Measurements from ENCODE around the gene GGTA1. TPM values are rescaled to one million over a fixed set of nuclear protein-coding genes. Genes with fewer than 3 reads are reported as not detected.

The GGTA1 gene
- total RNA-seq, 1 experiment from 2014 or later, result not detected

DNA sequence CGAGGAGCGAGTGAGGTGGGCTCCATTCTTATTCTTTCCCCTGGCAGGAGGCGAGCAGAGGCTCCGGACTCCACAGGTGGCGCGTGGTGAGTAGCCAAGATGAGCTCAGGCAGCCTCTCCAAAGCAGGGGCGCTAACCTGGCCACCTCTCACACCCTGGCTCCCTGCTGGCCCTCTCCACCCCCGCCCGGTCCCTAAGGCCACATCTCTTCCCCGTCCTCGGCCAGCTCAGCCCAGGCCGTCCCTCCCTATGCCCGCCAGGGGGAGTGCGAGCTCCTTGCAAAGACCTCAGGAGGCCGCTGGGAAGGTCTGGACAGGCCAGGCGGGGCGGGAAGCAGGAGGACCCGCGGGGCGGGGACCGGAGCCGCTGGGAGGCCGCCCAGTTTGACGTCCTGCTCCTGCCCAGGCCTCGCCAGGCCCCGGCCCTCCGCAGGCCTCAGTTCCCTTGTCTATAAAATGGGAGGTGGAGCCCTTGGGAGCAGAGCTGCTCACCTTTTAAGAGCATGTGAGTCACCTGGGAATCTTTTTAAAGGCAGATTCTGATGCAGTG lies 46.3 kb upstream of the GGTA1 start (continued):
- TF ChIP-seq, protein P1, sequence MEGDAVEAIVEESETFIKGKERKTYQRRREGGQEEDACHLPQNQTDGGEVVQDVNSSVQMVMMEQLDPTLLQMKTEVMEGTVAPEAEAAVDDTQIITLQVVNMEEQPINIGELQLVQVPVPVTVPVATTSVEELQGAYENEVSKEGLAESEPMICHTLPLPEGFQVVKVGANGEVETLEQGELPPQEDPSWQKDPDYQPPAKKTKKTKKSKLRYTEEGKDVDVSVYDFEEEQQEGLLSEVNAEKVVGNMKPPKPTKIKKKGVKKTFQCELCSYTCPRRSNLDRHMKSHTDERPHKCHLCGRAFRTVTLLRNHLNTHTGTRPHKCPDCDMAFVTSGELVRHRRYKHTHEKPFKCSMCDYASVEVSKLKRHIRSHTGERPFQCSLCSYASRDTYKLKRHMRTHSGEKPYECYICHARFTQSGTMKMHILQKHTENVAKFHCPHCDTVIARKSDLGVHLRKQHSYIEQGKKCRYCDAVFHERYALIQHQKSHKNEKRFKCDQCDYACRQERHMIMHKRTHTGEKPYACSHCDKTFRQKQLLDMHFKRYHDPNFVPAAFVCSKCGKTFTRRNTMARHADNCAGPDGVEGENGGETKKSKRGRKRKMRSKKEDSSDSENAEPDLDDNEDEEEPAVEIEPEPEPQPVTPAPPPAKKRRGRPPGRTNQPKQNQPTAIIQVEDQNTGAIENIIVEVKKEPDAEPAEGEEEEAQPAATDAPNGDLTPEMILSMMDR (IDR thresholded peaks at IDR 0.05 in 2 of 3, conservative IDR thresholded peaks at IDR 0.05 in 1 of 3; ENCODE audit: borderline replicate concordance in 1 of 3, insufficient read depth in 1 of 3, low read depth in 2 of 3, low read length in 2 of 3), result peak; percentile 94 to 96 (median 95)

DNA sequence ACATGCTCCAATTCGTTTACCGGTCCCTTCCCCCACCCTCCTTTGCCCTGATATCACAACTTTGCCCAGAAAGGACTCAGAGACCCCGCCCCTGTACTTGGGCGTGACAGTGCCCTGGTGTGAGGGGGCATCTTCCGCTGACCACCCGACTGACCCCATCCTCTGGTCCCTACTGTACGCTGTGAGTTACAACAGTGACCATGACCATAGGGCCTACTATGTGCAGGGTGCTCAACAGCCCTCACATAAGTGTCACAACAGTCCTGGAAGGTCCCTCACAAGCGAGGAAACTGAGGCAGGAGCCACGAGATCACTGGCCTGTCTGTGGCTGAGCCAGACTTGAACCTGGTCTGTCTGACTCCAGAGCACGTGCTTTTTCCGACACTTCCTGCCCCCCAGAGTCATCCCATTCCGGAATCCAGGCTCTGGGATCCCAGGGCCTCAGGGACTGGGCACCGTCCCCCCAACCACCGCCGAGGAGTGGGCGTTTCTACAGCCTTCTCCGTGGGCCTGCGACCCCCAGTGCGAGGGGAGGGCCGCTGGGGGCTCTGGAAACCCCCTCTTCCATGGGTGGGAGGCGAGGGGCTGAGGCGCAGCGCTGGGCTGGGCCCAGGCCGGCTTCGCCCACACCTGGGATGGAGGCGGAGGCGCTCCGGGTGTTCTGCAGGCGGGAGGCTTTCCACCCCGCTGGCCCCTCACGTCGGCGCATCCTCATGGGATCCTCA lies 45.7 kb upstream of the GGTA1 start:
- Histone ChIP-seq H3K27me3 (ENCODE audit: insufficient read depth, low read length) (no peaks in the 10 kb centered on the region), H3K79me2 (ENCODE audit: insufficient read depth, low read length) (no peaks in the 10 kb centered on the region), H3K9me3 (ENCODE audit: control insufficient read depth in 1 of 2, insufficient read depth in 1 of 2, low read depth in 1 of 2, low read length in 2 of 2) (no peaks in the 10 kb centered on the region), H3K9me2 (ENCODE audit: insufficient read depth) (no peaks in the 10 kb centered on the region), H4K20me1 (ENCODE audit: insufficient read depth) (no peaks in the 10 kb centered on the region), H3K4me3 (replicated peaks in 1 of 2; ENCODE audit: low read depth in 1 of 2, low read length in 2 of 2) (no peak overlapping the region), H3K9ac (ENCODE audit: low read length) (no peak overlapping the region), H3K4me2 (ENCODE audit: low read length) (peak overlapping the region; percentile 72), H2AFZ (ENCODE audit: low read depth, low read length, poor library complexity, severe bottlenecking) (no peak overlapping the region), H3K36me3 (ENCODE audit: control insufficient read depth in 1 of 2, insufficient read depth in 2 of 2, low read length in 2 of 2) (no peaks in the 10 kb centered on the region), H3K4me1 (ENCODE audit: control insufficient read depth in 1 of 2, insufficient read depth in 2 of 2, low read length in 2 of 2) (peaks cover 3 to 22% of the 10 kb centered on the region in 2 experiments; a peak in 3 of 4 replicates), H3K27ac (ENCODE audit: low read depth, low read length) (no peak overlapping the region; the same call in 1 of the 2 replicates)
- no TSS peak for BruUV-seq (replicated peaks)
- intact Hi-C loops (cut with micrococcal nuclease), result loop anchor here (5.0 to 10.0 kb wide), 2 partner anchors 52 to 549 kb away; partner anchors contain the start of gene TTLL11
- DNase-seq (ENCODE audit: low read depth, low spot score) (no peak), ATAC-seq (peak; percentile 7; the same call in 1 of the 2 replicates)
- ChIA-PET POLR2A (interaction anchor here (0.8 to 1.3 kb wide), 4 partner anchors 12 to 64 kb away, joined by 3 to 4 read pairs (median 4); no protein-coding TSS in a partner anchor), RAD21 (ENCODE audit: low non-redundant PET in 1 of 2, low total read pairs in 2 of 2, uncharacterized antibody in 2 of 2, unreplicated experiment in 2 of 2) (interaction anchor here (0.6 to 1.5 kb wide), 10 partner anchors 29 to 578 kb away, joined by 3 to 5 read pairs (median 3); no protein-coding TSS in a partner anchor), CTCF (interaction anchor here (0.6 to 2.3 kb wide), 37 partner anchors 9 to 579 kb away, joined by 3 to 18 read pairs (median 6); partner anchors contain the start of gene GGTA1)
- TF ChIP-seq SP1 (IDR thresholded peaks at IDR 0.05; ENCODE audit: low read depth) (no peak), EGR1 (IDR thresholded peaks at IDR 0.05; ENCODE audit: low read depth) (no peak), EZH2phosphoT487 (IDR thresholded peaks at IDR 0.05; ENCODE audit: borderline replicate concordance) (no peak), CBX3 (IDR thresholded peaks at IDR 0.05; ENCODE audit: low read depth) (no peak), SRF (IDR thresholded peaks at IDR 0.05; ENCODE audit: low read depth) (no peak), ELF1 (IDR thresholded peaks at IDR 0.05; ENCODE audit: borderline replicate concordance, low read depth) (no peak), RAD21 (IDR thresholded peaks at IDR 0.05; ENCODE audit: low read depth) (no peak), POLR2AphosphoS5 (IDR thresholded peaks at IDR 0.05; ENCODE audit: low read depth, low read length) (no peak), POLR2A (IDR thresholded peaks at IDR 0.05; ENCODE audit: borderline replicate concordance, extremely low read depth, insufficient read depth, insufficient read length) (no peak), ZNF274 (IDR thresholded peaks at IDR 0.05; ENCODE audit: low read depth, low read length) (no peak), ZFX (IDR thresholded peaks at IDR 0.05) (no peak), SIN3A (IDR thresholded peaks at IDR 0.05; ENCODE audit: low read depth) (no peak), FOSL1 (IDR thresholded peaks at IDR 0.05; ENCODE audit: low read depth) (no peak)
- TF ChIP-seq, protein P2, sequence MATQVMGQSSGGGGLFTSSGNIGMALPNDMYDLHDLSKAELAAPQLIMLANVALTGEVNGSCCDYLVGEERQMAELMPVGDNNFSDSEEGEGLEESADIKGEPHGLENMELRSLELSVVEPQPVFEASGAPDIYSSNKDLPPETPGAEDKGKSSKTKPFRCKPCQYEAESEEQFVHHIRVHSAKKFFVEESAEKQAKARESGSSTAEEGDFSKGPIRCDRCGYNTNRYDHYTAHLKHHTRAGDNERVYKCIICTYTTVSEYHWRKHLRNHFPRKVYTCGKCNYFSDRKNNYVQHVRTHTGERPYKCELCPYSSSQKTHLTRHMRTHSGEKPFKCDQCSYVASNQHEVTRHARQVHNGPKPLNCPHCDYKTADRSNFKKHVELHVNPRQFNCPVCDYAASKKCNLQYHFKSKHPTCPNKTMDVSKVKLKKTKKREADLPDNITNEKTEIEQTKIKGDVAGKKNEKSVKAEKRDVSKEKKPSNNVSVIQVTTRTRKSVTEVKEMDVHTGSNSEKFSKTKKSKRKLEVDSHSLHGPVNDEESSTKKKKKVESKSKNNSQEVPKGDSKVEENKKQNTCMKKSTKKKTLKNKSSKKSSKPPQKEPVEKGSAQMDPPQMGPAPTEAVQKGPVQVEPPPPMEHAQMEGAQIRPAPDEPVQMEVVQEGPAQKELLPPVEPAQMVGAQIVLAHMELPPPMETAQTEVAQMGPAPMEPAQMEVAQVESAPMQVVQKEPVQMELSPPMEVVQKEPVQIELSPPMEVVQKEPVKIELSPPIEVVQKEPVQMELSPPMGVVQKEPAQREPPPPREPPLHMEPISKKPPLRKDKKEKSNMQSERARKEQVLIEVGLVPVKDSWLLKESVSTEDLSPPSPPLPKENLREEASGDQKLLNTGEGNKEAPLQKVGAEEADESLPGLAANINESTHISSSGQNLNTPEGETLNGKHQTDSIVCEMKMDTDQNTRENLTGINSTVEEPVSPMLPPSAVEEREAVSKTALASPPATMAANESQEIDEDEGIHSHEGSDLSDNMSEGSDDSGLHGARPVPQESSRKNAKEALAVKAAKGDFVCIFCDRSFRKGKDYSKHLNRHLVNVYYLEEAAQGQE (IDR thresholded peaks at IDR 0.05; ENCODE audit: low read depth), result no peak
- TF ChIP-seq, protein P3, sequence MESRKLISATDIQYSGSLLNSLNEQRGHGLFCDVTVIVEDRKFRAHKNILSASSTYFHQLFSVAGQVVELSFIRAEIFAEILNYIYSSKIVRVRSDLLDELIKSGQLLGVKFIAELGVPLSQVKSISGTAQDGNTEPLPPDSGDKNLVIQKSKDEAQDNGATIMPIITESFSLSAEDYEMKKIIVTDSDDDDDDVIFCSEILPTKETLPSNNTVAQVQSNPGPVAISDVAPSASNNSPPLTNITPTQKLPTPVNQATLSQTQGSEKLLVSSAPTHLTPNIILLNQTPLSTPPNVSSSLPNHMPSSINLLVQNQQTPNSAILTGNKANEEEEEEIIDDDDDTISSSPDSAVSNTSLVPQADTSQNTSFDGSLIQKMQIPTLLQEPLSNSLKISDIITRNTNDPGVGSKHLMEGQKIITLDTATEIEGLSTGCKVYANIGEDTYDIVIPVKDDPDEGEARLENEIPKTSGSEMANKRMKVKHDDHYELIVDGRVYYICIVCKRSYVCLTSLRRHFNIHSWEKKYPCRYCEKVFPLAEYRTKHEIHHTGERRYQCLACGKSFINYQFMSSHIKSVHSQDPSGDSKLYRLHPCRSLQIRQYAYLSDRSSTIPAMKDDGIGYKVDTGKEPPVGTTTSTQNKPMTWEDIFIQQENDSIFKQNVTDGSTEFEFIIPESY (IDR thresholded peaks at IDR 0.05; ENCODE audit: extremely low read depth, insufficient replicate concordance, low read length), result no peak
- TF ChIP-seq, protein P4, sequence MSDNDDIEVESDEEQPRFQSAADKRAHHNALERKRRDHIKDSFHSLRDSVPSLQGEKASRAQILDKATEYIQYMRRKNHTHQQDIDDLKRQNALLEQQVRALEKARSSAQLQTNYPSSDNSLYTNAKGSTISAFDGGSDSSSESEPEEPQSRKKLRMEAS (IDR thresholded peaks at IDR 0.05), result no peak

All from HCT116 (cell line).